SK-N-SH (cell line): Measurements from ENCODE around the gene S100A13. TPM values are rescaled to one million over a fixed set of nuclear protein-coding genes. Genes with fewer than 3 reads are reported as not detected.
"Not testable (repeated sequence)": the region's sequence is repeated elsewhere in the genome, so short reads cannot be mapped to it uniquely, and the experiment has no call there.

Source experiments
- CTCF ChIA-PET: fragments of 300-600, 350-600 bp; formaldehyde crosslinking; extraction: SDS; loops from one replicate; lab custom pipeline; 2021; lab: Yijun Ruan, JAX
- POLR2A ChIA-PET: fragments of 350-600 bp; sonication (Branson Sonifier 250); formaldehyde crosslinking; extraction: SDS; loops from one replicate; lab custom pipeline; 2020; ENCODE audit warnings: antibody characterized with exemption, inconsistent platforms; lab: Yijun Ruan, JAX
- DNase-seq: peaks from one replicate; pipeline ENCODE4 v3.0.0; 2012
- H2AFZ ChIP-seq: fragments of 200-600 bp; sonication (generic); 2 replicates; pipeline ENCODE4 v1.8.1; 2016; ENCODE audit warnings: antibody characterized with exemption, mild to moderate bottlenecking, low read depth
- H3F3A ChIP-seq: fragments of 200-600 bp; sonication (generic); replicated peaks from 2 replicates; pipeline ENCODE3; 2016; ENCODE audit warnings: antibody characterized with exemption, mild to moderate bottlenecking; ENCODE audit not compliant: insufficient read depth
- H3K27ac ChIP-seq, 2 experiments: fragments of 200-500 bp in 1 of 2; fragments of 200-600 bp in 1 of 2; sonication (Bioruptor generic) in 1 of 2; sonication (generic), shearing (Covaris generic) in 1 of 2; 2 replicates each; pipeline versions ENCODE4 v1.5.1 to v1.6.1; 2014 to 2016; ENCODE audit warnings: low read depth in 2 of 2, inconsistent platforms in 1 of 2, low read length in 1 of 2, mild to moderate bottlenecking in 1 of 2, mixed read lengths in 1 of 2
- H3K27me3 ChIP-seq: fragments of 200-600 bp; sonication (generic), shearing (Covaris generic); 2 replicates; pipeline ENCODE4 v1.6.1; 2016; ENCODE audit warnings: mixed run types; ENCODE audit not compliant: insufficient read depth
- H3K36me3 ChIP-seq, 2 experiments: fragments of 200-500 bp in 1 of 2; fragments of 200-600 bp in 1 of 2; sonication (Bioruptor generic) in 1 of 2; sonication (generic) in 1 of 2; replicated peaks in 1 of 2; 2 replicates each; pipeline versions ENCODE3 to v1.5.1; 2014 to 2016; ENCODE audit warnings: low read length in 1 of 2, mild to moderate bottlenecking in 1 of 2; ENCODE audit not compliant: insufficient read depth in 2 of 2, control insufficient read depth in 1 of 2
- H3K4me1 ChIP-seq, 2 experiments: fragments of 200-500 bp in 1 of 2; fragments of 200-600 bp in 1 of 2; sonication (Bioruptor generic) in 1 of 2; sonication (generic), shearing (Covaris generic) in 1 of 2; 2 replicates each; pipeline versions ENCODE4 v1.5.1 to v1.6.1; 2014 to 2016; ENCODE audit warnings: low read depth in 1 of 2, low read length in 1 of 2, mixed run types in 1 of 2; ENCODE audit not compliant: insufficient read depth in 2 of 2, control insufficient read depth in 1 of 2
- H3K4me2 ChIP-seq: fragments of 200-600 bp; sonication (generic), shearing (Covaris generic); 2 replicates; pipeline ENCODE4 v1.6.1; 2017; ENCODE audit warnings: mixed run types
- H3K4me3 ChIP-seq, 2 experiments: fragments of 200-500 bp in 1 of 2; fragments of 200-600 bp in 1 of 2; sonication (Bioruptor generic) in 1 of 2; sonication (generic), shearing (Covaris generic) in 1 of 2; 2 replicates each; pipeline versions ENCODE4 v1.5.1 to v1.8.1; 2014 to 2016; ENCODE audit warnings: low read depth in 2 of 2, inconsistent platforms in 1 of 2, low read length in 1 of 2, mild to moderate bottlenecking in 1 of 2, mixed read lengths in 1 of 2, moderate library complexity in 1 of 2
- H3K79me2 ChIP-seq: fragments of 200-600 bp; sonication (generic); 2 replicates; pipeline ENCODE4 v1.8.1; 2017; ENCODE audit warnings: mild to moderate bottlenecking; ENCODE audit not compliant: insufficient read depth
- H3K9ac ChIP-seq: fragments of 200-600 bp; sonication (generic); 2 replicates; pipeline ENCODE4 v1.6.1; 2017; ENCODE audit warnings: mixed run types
- H3K9me2 ChIP-seq: fragments of 200-600 bp; sonication (generic); 2 replicates; pipeline ENCODE4 v1.6.1; 2017; ENCODE audit warnings: mixed run types
- H3K9me3 ChIP-seq: fragments of 200-600 bp; sonication (generic); 2 replicates; pipeline ENCODE4 v1.6.1; 2017; ENCODE audit warnings: mixed run types, mild to moderate bottlenecking, moderate library complexity
- H4K20me1 ChIP-seq: fragments of 200-600 bp; sonication (generic); 2 replicates; pipeline ENCODE4 v1.6.1; 2017; ENCODE audit warnings: mild to moderate bottlenecking, mixed run types; ENCODE audit not compliant: insufficient read depth
- ELF1 ChIP-seq: IDR thresholded peaks from 2 replicates; pipeline ENCODE4 v1.4.0; 2012
- FOSL2 ChIP-seq: IDR thresholded peaks from 2 replicates; pipeline ENCODE4 v1.4.0; 2012; ENCODE audit warnings: low read depth, mild to moderate bottlenecking, moderate library complexity, borderline replicate concordance
- GABPA ChIP-seq: IDR thresholded peaks from 2 replicates; pipeline ENCODE4 v1.4.0; 2012; ENCODE audit warnings: low read depth, mild to moderate bottlenecking
- GATA2 ChIP-seq: sonication (generic); formaldehyde crosslinking; IDR thresholded peaks from 2 replicates; pipeline ENCODE4 v1.5.0; 2020; ENCODE audit warnings: mild to moderate bottlenecking, missing genetic modification reagents
- JUND ChIP-seq: IDR thresholded peaks from 2 replicates; pipeline ENCODE4 v1.4.0; 2012
- MAX ChIP-seq: IDR thresholded peaks from 2 replicates; pipeline ENCODE4 v1.4.0; 2012; ENCODE audit warnings: low read depth
- MXI1 ChIP-seq: IDR thresholded peaks from 2 replicates; pipeline ENCODE4 v1.6.1; 2012; ENCODE audit warnings: mild to moderate bottlenecking, low read depth, low read length, improper control_type of control experiment
- NFIC ChIP-seq: IDR thresholded peaks from 2 replicates; pipeline ENCODE4 v1.4.0; 2012; ENCODE audit warnings: borderline replicate concordance
- NRF1 ChIP-seq: IDR thresholded peaks from 2 replicates; pipeline ENCODE4 v1.6.1; 2012; ENCODE audit warnings: low read depth, mild to moderate bottlenecking, low read length
- RAD21 ChIP-seq: IDR thresholded peaks from 2 replicates; pipeline ENCODE4 v1.6.1; 2012; ENCODE audit warnings: mild to moderate bottlenecking, low read length
- RCOR1 ChIP-seq: fragments of 150-350 bp; IDR thresholded peaks from 2 replicates; pipeline ENCODE4 v1.6.1; 2017; ENCODE audit warnings: antibody characterized with exemption, low read length
- REST ChIP-seq: IDR thresholded peaks from 2 replicates; pipeline ENCODE4 v1.6.1; 2012; ENCODE audit warnings: mild to moderate bottlenecking, low read depth, low read length, moderate library complexity
- RFX5 ChIP-seq: IDR thresholded peaks from 2 replicates; pipeline ENCODE4 v1.6.1; 2012; ENCODE audit warnings: mild to moderate bottlenecking, improper control_type of control experiment, low read length
- RXRA ChIP-seq: IDR thresholded peaks from 2 replicates; pipeline ENCODE4 v1.4.0; 2012; ENCODE audit warnings: low read depth, mild to moderate bottlenecking, borderline replicate concordance
- SIN3A ChIP-seq: IDR thresholded peaks from 2 replicates; pipeline ENCODE4 v1.6.1; 2012; ENCODE audit warnings: low read depth, mild to moderate bottlenecking, low read length, moderate library complexity, borderline replicate concordance
- SMC3 ChIP-seq: IDR thresholded peaks from 2 replicates; pipeline ENCODE4 v1.6.1; 2012; ENCODE audit warnings: low read depth, low read length, improper control_type of control experiment
- TAF1 ChIP-seq: IDR thresholded peaks from 2 replicates; pipeline ENCODE4 v1.6.1; 2012; ENCODE audit warnings: low read depth, mild to moderate bottlenecking, low read length, moderate library complexity, borderline replicate concordance
- TCF12 ChIP-seq: IDR thresholded peaks from 2 replicates; pipeline ENCODE4 v1.4.0; 2012
- TEAD4 ChIP-seq: IDR thresholded peaks from 2 replicates; pipeline ENCODE4 v1.4.0; 2012; ENCODE audit warnings: mild to moderate bottlenecking, borderline replicate concordance; ENCODE audit not compliant: insufficient read depth
- WGBS: methylation state at CpG from one replicate; pipeline ENCODE4 v1.1.6; 2017; ENCODE audit warnings: low lambda C conversion rate; 5-methylcytosine and 5-hydroxymethylcytosine counted together
- polyA plus RNA-seq, 3 experiments: library from polyadenylated mRNA; depleted of rRNA; stranded (reverse); fragments of >200 nt; gene quantifications; 2 replicates each; pipeline ENCODE4 v1.2.3, GENCODE V29; 2012

S100A13 gene
- polyA plus RNA-seq, 1 of the 3 experiments (the other 2 are of a cell fraction): 12.3 TPM

GRCh38 chr1:153577138-153577537, 50.2 kb downstream of the S100A13 start:
- no peaks in the 10 kb centered on the region for H3K9me3 ChIP-seq
- H3K27me3 ChIP-seq: no peaks in the 10 kb centered on the region
- DNase-seq: no peak
- no peak for TF ChIP-seq NFIC
- no peak for TF ChIP-seq ELF1
- TF ChIP-seq RCOR1: no peak
- TF ChIP-seq RAD21: no peak
- TF ChIP-seq TEAD4: no peak
- no peak for TF ChIP-seq JUND
- no peak for TF ChIP-seq GABPA
- TF ChIP-seq MAX: no peak
- TF ChIP-seq MXI1: no peak
- TF ChIP-seq NRF1: no peak
- TF ChIP-seq TCF12: no peak
- TF ChIP-seq RXRA: no peak
- no peak for TF ChIP-seq GATA2
- TF ChIP-seq SMC3: no peak
- TF ChIP-seq FOSL2: no peak
- TF ChIP-seq RFX5: no peak
- no peak for TF ChIP-seq REST
- TF ChIP-seq TAF1: no peak
- no peak for TF ChIP-seq SIN3A
- no peaks in the 10 kb centered on the region; the same call in 1 of the 2 replicates for H3K79me2 ChIP-seq
- CTCF ChIA-PET: interaction anchor here (0.8 to 4.3 kb wide), 6 partner anchors 8 to 82 kb away, joined by 3 to 31 read pairs (median 5); no protein-coding TSS in a partner anchor
- POLR2A ChIA-PET: no interaction called here
- H3K4me1 ChIP-seq: peaks cover 0 to 23% of the 10 kb centered on the region in 2 experiments; a peak in 2 of 4 replicates
- H3K27ac ChIP-seq: no peak overlapping the region
- no peaks in the 10 kb centered on the region for H3K36me3 ChIP-seq
- no peak overlapping the region for H2AFZ ChIP-seq
- H3K4me3 ChIP-seq: no peak overlapping the region
- H3K4me2 ChIP-seq: no peak overlapping the region
- H3F3A ChIP-seq: peaks cover 14% of the 10 kb centered on the region
- 79% methylated on average over 4 of the region's 4 CpGs for WGBS
- no peak overlapping the region for H3K9ac ChIP-seq
- no peaks in the 10 kb centered on the region for H4K20me1 ChIP-seq
- H3K9me2 ChIP-seq: no peaks in the 10 kb centered on the region

- H2AFZ ChIP-seq, H3K9me3 ChIP-seq, H3K27me3 ChIP-seq, H3K4me3 ChIP-seq, H3K27ac ChIP-seq, H3K36me3 ChIP-seq, DNase-seq, H3K9ac ChIP-seq, H3K79me2 ChIP-seq, POLR2A ChIA-PET, H3K4me2 ChIP-seq, H3K9me2 ChIP-seq, H4K20me1 ChIP-seq: not testable (repeated sequence)
- Histone ChIP-seq H3K4me1 (peaks cover 0 to 23% of the 10 kb centered on the region in 2 experiments; a peak in 2 of 4 replicates), H3F3A (peaks cover 22% of the 10 kb centered on the region)
- WGBS: 86% methylated on average over 10 of the region's 10 CpGs
- CTCF ChIA-PET: interaction anchor here (0.8 to 4.3 kb wide), 6 partner anchors 15 to 223 kb away, joined by 3 to 31 read pairs (median 3); no protein-coding TSS in a partner anchor
Observed at GRCh38 chr1:153575497-153575896, 51.8 kb downstream of the S100A13 start.

GRCh38 chr1:153575081-153575491, 52.2 kb downstream of the S100A13 start:
- H3K4me2 ChIP-seq, H3K36me3 ChIP-seq: not testable (repeated sequence)
- CTCF ChIA-PET: interaction anchor here (4.3 kb wide), 1 partner anchor 64 kb away, joined by 31 read pairs; no protein-coding TSS in a partner anchor

More at GRCh38 chr1:153575081-153575491, 52.2 kb downstream of the S100A13 start:
- H3K9ac ChIP-seq, H4K20me1 ChIP-seq, H3K9me2 ChIP-seq, H3K9me3 ChIP-seq, DNase-seq, H2AFZ ChIP-seq, H3K4me3 ChIP-seq, H3K79me2 ChIP-seq, H3K27ac ChIP-seq, POLR2A ChIA-PET, H3K27me3 ChIP-seq: not testable (repeated sequence)
- whole genome bisulfite sequencing: 88% methylated on average over 12 of the region's 35 CpGs
- H3K4me1 ChIP-seq: peaks cover 0 to 23% of the 10 kb centered on the region in 2 experiments; a peak in 2 of 4 replicates
- H3F3A ChIP-seq: peaks cover 22% of the 10 kb centered on the region
